Measurements from ENCODE around the gene SPSB4.

SPSB4 gene

DNA sequence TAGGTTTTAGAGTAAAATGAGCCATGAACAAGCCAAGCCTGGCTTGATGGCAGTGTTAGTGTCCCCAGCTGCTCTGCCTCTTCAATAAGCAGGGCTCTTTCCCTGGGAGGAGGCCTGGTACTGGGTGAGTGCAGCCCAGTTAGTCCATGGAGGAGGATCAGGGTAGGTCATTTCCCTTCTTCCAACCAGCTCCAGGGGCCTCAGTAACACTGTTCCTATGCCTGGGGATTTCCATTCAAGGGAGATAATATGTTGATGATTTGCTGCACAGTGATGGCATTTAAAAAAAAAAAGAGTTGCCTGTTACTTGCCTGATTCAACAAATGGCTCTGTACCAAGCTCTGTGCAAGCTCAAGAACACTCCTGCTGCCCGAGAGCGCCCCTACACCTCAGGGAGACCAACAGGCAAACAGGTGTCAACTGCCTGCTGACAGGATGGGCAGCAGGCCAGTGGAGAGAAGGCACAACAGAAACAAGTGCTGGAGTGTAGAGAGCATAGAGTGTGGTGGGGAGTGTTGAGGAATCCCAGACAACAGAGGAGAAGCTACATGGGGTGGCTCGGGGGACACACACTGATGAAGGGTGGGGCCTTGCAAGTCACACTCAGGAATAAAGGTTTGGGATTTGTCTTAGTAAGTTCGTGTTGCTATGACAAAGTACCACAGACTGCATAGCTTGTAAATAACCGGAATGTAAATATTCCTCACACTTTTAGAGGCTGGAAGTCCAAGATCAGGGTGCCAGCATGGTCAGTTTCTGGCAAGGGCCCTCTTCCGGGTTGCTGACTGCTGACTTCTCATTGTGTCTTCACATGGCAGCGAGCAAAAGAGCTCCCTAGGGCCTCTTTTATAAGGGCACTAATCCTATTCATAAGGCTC is 101.9 kb downstream of the SPSB4 start:
- H3K9me2 ChIP-seq (replicated peaks; ENCODE audit: insufficient read depth, low read length) = no peaks in the 10 kb centered on the region
- H3K9ac ChIP-seq (ENCODE audit: low read length) = no peak overlapping the region
- H3K4me3 ChIP-seq (ENCODE audit: insufficient read depth, low read length, poor library complexity, severe bottlenecking) = no peak overlapping the region
- H3K27ac ChIP-seq (ENCODE audit: low read depth, low read length) = no peak overlapping the region
- no peaks in the 10 kb centered on the region for H4K20me1 ChIP-seq (ENCODE audit: low read depth, low read length)
- H2AFZ ChIP-seq (ENCODE audit: low read depth, low read length, severe bottlenecking) = no peak overlapping the region
- H3K36me3 ChIP-seq (ENCODE audit: low read length) = no peaks in the 10 kb centered on the region
- TF ChIP-seq EZH2phosphoT487 (conservative IDR thresholded peaks at IDR 0.05; ENCODE audit: low read length) = no peak
- TF ChIP-seq, protein P1, sequence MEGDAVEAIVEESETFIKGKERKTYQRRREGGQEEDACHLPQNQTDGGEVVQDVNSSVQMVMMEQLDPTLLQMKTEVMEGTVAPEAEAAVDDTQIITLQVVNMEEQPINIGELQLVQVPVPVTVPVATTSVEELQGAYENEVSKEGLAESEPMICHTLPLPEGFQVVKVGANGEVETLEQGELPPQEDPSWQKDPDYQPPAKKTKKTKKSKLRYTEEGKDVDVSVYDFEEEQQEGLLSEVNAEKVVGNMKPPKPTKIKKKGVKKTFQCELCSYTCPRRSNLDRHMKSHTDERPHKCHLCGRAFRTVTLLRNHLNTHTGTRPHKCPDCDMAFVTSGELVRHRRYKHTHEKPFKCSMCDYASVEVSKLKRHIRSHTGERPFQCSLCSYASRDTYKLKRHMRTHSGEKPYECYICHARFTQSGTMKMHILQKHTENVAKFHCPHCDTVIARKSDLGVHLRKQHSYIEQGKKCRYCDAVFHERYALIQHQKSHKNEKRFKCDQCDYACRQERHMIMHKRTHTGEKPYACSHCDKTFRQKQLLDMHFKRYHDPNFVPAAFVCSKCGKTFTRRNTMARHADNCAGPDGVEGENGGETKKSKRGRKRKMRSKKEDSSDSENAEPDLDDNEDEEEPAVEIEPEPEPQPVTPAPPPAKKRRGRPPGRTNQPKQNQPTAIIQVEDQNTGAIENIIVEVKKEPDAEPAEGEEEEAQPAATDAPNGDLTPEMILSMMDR (IDR thresholded peaks at IDR 0.05; ENCODE audit: insufficient read depth, low read length, poor library complexity, severe bottlenecking) = no peak
- H3F3A ChIP-seq (ENCODE audit: insufficient read depth) = no peaks in the 10 kb centered on the region
- no peaks in the 10 kb centered on the region for H3K9me3 ChIP-seq (ENCODE audit: insufficient read depth, low read length)
- H3K79me2 ChIP-seq (ENCODE audit: insufficient read depth, low read length) = no peaks in the 10 kb centered on the region
- no peak overlapping the region for H3K4me2 ChIP-seq (ENCODE audit: low read depth, low read length, poor library complexity, severe bottlenecking)
- no peaks in the 10 kb centered on the region for H3K27me3 ChIP-seq (ENCODE audit: low read length)

DNA sequence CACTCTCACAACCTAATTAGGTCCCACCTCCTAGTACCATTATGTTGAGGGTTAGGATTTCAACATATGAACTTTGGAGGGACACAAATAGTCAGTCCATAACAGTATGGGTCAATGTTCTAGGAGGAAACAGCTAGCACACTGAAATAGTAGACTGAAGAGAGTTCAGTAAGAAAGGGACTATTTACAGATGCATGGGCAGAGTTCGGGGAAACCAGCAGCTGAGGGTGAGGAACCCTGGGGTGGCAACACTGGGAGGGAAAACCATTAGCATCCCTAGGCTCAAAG is 102.5 kb downstream of the SPSB4 start:
- no peaks in the 10 kb centered on the region for H3K79me2 ChIP-seq (ENCODE audit: insufficient read depth, low read length)
- H3K27me3 ChIP-seq (ENCODE audit: low read length) = no peaks in the 10 kb centered on the region
- no peak overlapping the region for H3K4me3 ChIP-seq (ENCODE audit: insufficient read depth, low read length, poor library complexity, severe bottlenecking)
- TF ChIP-seq, protein P1 (IDR thresholded peaks at IDR 0.05; ENCODE audit: insufficient read depth, low read length, poor library complexity, severe bottlenecking) = no peak
- TF ChIP-seq EZH2phosphoT487 (conservative IDR thresholded peaks at IDR 0.05; ENCODE audit: low read length) = no peak
- no peak overlapping the region for H3K27ac ChIP-seq (ENCODE audit: low read depth, low read length)
- no peak overlapping the region for H2AFZ ChIP-seq (ENCODE audit: low read depth, low read length, severe bottlenecking)
- no peak overlapping the region for H3K9ac ChIP-seq (ENCODE audit: low read length)
- no peak overlapping the region for H3K4me2 ChIP-seq (ENCODE audit: low read depth, low read length, poor library complexity, severe bottlenecking)
- H3F3A ChIP-seq (ENCODE audit: insufficient read depth) = no peaks in the 10 kb centered on the region
- H3K36me3 ChIP-seq (ENCODE audit: low read length) = no peaks in the 10 kb centered on the region
- no peaks in the 10 kb centered on the region for H3K9me3 ChIP-seq (ENCODE audit: insufficient read depth, low read length)
- H4K20me1 ChIP-seq (ENCODE audit: low read depth, low read length) = no peaks in the 10 kb centered on the region
- no peaks in the 10 kb centered on the region for H3K9me2 ChIP-seq (replicated peaks; ENCODE audit: insufficient read depth, low read length)

DNA sequence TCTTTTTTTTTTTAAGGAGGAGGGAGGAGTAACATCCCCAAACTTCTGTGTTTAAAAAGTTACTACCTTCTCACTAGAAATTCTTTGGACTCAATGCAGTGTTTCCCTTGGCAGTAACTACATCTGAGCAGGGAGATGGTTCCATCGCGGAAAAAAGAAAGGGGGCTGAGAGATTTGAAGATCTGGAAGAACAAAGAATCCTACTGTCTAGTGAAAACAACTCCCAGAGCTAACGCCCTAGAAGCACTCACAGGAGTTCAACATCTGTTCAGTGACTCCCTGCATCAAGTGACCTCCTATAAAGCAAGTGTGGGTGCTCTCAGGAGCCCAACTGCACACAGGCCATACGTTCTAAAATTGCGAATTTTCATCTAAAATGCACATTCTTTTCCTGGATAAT is 113.7 kb downstream of the SPSB4 start:
- Histone ChIP-seq H3K79me2 (ENCODE audit: insufficient read depth, low read length) (no peaks in the 10 kb centered on the region), H3K27me3 (ENCODE audit: low read length) (no peaks in the 10 kb centered on the region), H3K36me3 (ENCODE audit: low read length) (no peaks in the 10 kb centered on the region), H3K9me2 (replicated peaks; ENCODE audit: insufficient read depth, low read length) (no peaks in the 10 kb centered on the region), H3K9me3 (ENCODE audit: insufficient read depth, low read length) (no peaks in the 10 kb centered on the region), H4K20me1 (ENCODE audit: low read depth, low read length) (no peaks in the 10 kb centered on the region), H3F3A (ENCODE audit: insufficient read depth) (no peaks in the 10 kb centered on the region), H2AFZ (ENCODE audit: low read depth, low read length, severe bottlenecking) (no peak overlapping the region), H3K9ac (ENCODE audit: low read length) (no peak overlapping the region), H3K27ac (ENCODE audit: low read depth, low read length) (no peak overlapping the region), H3K4me3 (ENCODE audit: insufficient read depth, low read length, poor library complexity, severe bottlenecking) (no peak overlapping the region), H3K4me2 (ENCODE audit: low read depth, low read length, poor library complexity, severe bottlenecking) (no peak overlapping the region)
- no peak for TF ChIP-seq EZH2phosphoT487 (conservative IDR thresholded peaks at IDR 0.05; ENCODE audit: low read length)
- TF ChIP-seq, protein P1 (IDR thresholded peaks at IDR 0.05; ENCODE audit: insufficient read depth, low read length, poor library complexity, severe bottlenecking) = no peak
